GM18499 (cell line): ENCODE measurements around the gene UBL4A.

Source experiments
- ATAC-seq: cut with Tn5 transposase; IDR thresholded peaks from one replicate; pipeline ENCODE4 v1.9.1; 2021; ENCODE audit warnings: moderate number of reproducible peaks; ENCODE audit not compliant: insufficient read depth, unreplicated experiment

UBL4A gene

GRCh38 chrX:154441984-154442707 lies 44.3 kb downstream of the UBL4A start:
- no peak for ATAC-seq

DNA sequence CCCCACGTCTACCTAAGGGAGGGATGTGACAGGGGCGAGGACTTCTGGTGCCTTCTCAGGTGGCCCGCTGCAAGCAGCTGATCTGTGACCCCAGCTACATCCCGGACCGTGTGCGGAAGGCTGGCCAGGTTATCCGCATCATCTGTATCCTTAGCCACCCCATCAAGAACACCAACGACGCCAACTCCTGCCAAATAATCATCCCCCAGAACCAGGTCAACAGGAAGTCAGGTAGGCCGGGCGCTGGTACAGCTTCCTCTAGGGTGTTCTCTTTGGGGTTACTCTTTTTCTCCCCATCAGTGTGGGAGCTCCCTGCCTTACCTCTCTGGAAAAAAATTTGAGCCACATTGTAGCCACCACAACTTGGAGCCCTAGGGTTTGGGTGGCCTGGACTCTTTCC lies 44.9 kb downstream of the UBL4A start:
- no peak for ATAC-seq

DNA sequence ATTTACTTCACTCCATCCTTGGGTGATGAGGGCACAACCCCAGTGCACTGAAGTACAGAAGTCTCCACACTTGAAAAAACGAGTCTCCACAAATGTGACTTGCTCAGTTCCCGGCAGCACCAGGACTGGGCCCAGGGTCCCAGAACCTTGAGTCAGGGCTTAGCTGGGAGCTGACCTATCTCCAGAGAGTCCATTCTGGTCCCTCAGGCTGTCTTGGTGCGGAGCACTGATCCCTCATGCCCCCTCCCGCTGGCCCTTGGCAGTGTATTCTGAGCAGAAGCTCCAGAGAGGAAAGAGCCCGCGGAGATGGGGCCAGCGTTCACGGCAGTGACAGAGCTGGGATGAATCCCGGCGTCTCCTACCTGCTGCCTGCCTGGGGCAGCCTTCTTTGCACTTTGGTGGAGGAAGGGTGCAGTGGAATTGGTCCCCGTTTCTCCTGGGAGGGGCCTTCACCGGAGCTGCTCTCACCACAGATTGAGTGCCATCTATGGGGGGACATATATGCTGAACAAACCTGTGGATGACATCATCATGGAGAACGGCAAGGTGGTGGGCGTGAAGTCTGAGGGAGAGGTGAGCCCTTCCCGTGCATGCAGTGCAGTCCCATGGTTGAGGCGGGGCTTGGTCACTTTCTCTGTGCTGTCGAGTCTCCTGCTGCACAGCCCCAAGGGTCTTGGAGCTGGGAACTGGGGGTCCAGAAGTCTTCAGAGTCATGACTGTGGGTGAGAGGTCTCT lies 45.6 kb downstream of the UBL4A start:
- ATAC-seq, result no peak

DNA sequence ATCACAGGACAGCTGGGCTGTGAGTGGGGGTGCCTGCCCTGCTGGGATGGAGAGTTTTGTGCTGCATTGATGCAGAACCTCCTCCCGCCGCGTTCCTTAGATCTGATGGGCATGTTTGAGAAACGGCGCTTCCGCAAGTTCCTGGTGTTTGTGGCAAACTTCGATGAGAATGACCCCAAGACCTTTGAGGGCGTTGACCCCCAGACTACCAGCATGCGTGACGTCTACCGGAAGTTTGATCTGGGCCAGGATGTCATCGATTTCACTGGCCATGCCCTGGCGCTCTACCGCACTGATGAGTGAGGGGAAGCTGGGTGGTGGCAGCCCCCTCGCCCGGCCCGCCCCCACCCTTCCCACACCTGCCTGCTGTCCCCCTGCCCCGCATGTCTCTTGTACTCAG lies 46.6 kb downstream of the UBL4A start:
- ATAC-seq, result no peak

- ATAC-seq, result no peak
These were observed 48.2 kb downstream of the UBL4A start for GRCh38 chrX:154437971-154438893.

DNA sequence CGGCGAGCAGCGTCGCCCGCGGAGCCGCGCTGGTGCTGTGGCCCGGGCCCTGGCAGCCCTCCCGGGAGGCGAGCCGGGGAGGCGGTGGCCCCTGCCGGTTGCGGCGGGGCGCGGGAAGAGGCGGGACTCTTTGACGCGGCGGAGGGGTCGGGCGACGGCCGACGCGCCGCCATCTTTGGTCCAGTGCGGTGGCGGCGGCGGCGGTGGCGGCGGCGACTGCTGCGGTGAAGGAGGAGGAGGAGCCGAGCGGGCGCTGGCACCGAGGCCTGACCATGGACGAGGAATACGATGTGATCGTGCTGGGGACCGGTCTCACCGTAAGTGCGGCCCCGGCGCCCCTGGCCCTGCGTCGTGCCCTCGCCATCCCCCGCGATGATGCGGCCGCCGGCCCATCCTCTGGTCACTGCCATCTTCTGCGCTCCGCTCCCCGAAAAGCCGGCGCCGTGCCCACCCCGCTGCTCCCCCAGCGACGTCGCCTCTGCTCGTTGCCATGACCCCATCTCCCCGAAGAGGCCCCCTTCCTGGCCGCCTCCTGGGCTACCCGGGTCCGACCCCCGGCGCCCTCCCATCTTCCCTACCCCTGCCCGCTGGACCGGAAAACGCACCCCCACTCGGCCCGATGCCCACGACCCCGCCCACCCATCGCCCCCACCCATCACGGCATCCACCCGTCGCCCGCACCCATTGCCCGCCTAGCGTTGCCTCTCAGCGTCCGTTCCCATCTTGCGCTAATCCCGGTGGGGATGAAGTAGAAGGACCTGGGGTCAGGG lies 49.2 kb downstream of the UBL4A start, which contains the start of gene GDI1:
Gene GDI1, plus strand, starts transcription at position 172 of the 770 bp plus-strand sequence. Its CDS starts 101 bp downstream, at position 273.
- no peak for ATAC-seq

DNA sequence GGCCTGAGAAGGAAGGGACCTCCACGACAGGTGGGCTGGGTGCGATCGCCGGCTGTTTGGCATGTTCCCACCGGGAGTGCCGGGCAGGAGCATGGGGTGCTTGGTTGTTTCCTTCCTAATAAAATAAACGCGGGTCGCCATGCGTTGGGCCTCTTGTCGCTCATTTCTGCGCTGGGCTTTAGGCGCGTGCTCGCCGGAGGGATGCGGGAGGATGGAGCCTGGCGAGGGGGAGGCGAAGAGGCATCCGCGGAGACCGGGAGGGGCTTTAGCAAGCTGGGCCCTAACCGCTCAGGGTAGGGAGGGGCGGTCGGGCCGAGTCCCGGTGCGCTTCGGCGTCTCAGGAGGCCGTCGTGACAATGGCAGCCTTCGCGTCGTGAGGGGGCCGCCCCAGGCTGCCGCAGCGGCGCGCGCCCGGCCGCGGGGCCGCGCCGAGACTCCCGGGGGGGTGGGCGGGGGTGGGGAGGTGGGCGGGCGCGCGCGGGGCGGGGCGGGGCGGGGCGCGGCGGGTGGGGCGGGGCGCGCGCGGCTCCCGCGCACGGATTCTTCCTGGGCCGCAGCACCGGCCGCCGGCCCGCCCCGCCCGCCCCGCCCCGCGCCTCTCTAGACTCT lies 49.9 kb downstream of the UBL4A start:
- ATAC-seq, result no peak

GRCh38 chrX:154435171-154435733 lies 51.2 kb downstream of the UBL4A start:
- ATAC-seq, result no peak

- ATAC-seq, result no peak
These were observed 51.8 kb downstream of the UBL4A start for GRCh38 chrX:154434394-154435168.
